GM19193 (cell line): ENCODE results near the gene OPTN.

Source experiments
- POLR2A ChIP-seq: IDR thresholded peaks from 4 replicates; pipeline ENCODE4 v1.6.1; 2011; ENCODE audit not compliant: insufficient read depth, insufficient read length; ENCODE audit errors: extremely low read depth

OPTN gene

DNA sequence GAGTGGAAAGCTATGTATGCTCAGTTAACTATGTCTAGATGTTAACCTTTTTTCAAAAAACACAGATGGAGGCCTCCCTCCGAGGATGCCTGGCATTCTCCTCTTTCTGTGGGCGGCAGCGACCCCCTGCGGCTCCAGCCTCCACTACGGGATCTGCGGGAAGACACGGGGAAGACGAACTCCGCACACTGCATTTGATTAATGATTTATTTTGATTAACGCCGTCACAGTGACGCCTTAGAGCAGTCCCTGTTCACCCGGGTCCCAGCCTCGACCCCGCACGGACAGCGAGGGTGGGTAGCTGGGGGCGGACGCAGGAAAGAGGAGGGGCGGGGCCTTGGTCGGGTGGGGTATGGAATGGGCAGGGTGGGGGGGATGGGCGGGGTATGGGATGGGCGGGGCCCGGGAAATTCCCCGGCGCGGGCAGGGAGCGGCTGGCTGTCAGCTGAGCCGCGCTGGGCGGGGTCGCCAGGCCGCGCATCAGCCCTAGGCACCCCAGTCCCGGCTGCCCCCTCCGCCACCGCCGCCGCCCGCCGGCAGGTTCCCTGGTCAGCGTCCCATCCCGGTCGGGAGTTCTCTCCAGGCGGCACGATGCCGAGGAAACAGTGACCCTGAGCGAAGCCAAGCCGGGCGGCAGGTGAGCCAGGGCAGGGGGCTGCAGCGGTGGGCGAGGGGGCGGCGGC lies at the start of gene OPTN:
Gene OPTN, plus strand, starts transcription at position 498 of the 683 bp plus-strand sequence. CDS start 8,960 bp downstream, outside the sequence.
- peak; percentile 72 for TF ChIP-seq POLR2A

DNA sequence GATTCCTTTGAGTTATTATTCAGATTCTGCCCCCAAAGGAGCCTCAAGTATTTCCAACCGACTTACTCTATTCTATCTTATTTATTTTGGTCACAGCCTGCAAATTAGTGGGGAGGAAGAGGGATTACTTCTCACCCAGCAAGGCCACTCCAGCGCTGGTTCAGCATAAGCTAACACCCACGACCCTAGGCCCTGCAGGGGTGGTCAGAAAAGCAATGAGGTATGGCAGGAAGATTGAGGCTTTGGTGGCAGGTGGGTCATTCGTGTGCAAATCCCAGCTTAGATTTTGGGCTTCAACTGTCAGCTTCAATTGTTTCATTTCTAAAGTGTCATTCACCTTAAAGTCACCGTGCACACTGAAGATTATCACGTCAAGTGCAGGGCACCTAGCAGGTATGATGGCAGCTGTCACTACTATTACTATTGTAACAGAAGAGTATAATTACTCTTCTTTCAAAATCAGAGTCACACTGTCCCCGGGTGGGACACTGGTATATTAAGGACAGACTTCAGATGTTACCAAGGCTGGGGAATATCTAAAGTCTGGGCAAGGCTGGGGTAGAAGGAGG lies 48.8 kb upstream of the OPTN start:
- no peak for TF ChIP-seq POLR2A

DNA sequence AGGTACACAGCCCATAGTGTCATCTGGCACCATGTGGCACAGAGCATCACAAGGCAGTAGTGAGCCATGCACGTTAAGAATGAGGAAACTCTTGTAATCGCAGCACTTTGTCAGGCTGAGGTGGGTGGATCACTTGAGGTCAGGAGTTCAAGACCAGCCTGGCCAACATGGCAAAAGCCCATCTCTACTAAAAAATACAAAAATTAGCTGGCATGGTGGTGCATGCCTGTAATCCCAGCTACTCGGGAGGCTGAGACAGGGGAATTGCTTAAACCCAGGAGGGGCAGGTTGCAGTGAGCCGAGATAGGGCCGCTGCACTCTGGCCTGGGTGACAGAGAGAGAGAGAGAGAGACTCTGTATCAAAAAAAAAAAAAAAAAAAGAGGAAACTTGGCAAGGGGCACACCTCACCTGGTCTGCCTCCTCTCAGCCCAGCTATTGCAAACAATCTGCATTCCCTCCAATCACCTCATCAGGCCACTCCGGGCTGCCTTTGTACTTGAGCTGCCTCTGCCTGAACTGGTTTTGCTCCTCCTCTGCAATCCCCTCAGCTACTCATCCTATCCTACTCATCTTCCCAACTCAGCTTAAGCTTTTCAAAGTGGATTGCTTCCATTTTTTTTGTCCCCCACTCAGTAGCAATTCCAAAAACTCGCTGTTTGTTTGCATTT lies 46.0 kb upstream of the OPTN start:
- TF ChIP-seq POLR2A = no peak

DNA sequence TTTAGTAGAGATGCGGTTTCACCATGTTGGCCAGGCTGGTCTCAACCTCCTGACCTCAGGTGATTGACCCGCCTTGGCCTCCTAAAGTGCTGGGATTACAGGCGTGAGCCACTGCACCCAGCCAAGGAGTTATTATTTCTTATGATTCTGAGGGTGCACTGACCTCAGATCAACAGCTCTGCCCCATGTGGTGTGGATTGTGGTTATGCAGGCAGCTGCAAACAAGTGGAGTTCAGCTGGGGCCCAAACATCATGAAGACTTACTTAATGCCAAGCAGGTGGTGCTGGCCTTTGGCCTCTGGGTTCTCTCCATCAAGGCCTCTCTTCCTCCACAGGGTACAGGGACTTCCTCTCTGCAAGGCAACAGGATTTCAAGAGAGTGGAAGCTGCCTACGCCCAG lies 45.1 kb upstream of the OPTN start:
- TF ChIP-seq POLR2A = no peak

DNA sequence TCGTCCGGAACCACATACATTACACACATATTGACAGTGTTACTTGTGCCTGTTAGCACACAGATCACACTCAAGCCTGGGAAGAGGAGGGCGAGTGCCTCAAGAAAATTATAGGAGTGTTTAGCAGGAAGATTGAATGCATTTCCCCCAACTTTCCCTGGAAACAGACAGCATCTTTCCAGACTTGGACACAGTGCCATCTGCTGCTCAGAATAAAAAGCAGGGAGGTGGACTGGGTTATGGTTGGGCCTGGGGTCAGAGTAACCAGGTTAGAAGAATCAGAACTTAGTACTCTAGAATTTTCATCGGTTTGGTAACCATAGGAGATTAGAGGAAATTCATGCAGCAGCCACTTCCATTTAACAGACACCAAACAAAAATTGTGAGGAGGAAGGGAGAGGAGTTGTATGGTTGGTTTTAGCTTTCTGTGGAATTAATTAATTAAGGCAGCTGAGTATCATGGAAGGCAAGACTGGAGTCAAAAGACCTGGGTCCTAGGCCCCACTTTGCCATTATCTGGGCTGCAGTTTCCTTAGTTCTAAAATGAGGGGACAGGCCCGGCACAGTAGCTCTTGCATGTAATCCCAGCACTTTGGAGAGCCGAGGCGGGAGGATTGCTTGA lies 43.4 kb upstream of the OPTN start:
- TF ChIP-seq POLR2A = no peak

DNA sequence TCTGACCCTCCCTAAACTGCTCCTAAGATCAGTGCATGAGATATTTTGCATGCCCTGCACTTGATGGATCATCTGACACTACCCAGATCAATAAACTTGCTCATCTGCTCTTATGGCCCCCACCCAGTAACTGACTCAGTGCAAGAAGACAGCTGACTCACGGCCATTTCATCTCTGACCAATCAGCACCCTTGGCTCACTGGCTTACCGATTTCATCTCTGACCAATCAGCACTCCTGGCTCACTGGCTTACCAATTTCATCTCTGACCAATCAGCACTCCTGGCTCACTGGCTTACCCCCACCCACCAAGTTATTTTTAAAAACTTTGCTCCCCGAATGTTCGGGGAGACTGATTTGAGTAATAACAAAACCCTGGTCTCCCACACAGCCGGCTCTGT lies 37.2 kb upstream of the OPTN start:
- TF ChIP-seq POLR2A = no peak

DNA sequence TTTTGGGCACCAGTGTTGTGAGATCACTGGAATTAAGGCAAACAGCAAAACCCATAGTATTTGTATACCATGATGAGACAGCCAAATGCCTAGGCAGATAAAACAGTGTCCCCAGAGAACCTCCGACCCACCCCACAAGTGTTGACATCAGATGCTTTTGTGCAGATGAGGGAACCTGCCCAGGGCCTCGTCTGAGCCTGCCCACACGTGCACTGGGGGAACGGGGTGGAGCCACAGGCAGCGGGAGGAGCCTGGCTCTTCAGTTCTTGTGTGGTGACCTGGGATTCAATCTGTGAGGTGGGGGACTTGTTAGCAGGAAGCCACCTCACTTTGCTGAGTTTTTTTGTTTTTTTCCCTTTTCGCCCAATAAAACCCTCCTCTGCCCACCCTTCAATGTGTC lies 33.4 kb upstream of the OPTN start:
- no peak for TF ChIP-seq POLR2A

DNA sequence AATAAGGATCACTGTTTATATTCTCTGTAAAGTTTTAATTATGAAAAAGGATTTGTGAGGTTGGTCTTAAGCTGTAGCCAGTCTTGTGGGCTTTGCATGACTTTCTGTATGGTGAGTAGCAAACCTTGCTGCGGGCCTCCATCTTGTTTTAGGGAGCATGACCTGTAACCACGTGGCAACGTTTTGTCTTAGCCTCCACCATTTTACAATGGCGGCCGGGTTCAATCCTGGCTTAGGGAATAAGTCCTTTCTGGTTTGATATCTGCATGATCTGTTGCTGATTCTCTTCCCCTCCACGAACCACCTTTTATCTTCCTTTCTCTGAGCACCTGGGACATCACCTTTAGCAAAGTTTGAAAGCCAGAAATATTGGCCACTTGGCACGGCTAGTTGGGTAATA lies 32.5 kb upstream of the OPTN start:
- TF ChIP-seq POLR2A = no peak

DNA sequence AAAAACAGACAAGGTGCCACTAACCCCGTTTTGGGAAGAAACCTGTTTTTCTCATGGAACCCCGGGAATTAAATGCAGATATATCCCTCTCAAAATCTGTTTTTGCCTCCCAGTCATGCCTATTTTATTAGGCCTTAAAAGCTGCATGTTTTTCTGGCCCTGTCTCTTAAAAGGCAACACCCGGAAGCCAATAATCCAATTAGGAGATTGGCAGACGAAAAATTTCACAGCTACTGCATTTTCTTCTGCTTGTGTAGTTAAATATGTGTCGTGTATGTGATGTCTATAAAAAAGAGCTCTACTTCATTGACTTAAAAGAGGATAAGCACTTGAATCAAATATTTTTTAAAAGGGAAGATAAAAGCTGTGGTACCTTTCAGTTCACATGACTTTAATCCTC lies 31.9 kb upstream of the OPTN start:
- TF ChIP-seq POLR2A = no peak

DNA sequence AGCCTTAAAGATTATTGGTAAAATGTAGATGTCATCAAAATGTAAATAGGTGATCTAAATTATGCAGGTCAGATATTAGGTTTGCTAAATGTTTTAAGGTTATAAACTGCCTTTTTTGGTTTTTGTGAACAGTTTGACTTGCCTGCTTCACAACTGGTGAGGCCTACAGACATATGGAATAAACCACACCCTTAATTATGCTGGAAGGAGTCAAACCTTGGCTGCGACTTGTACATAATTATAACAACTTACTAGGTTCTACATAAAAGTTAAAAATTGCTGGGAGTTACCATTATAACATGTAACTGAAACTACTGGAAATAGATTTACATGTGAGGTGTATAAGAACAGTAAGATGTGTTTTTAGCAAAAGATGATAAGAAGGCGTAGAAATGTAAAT lies 31.5 kb upstream of the OPTN start:
- TF ChIP-seq POLR2A = no peak

DNA sequence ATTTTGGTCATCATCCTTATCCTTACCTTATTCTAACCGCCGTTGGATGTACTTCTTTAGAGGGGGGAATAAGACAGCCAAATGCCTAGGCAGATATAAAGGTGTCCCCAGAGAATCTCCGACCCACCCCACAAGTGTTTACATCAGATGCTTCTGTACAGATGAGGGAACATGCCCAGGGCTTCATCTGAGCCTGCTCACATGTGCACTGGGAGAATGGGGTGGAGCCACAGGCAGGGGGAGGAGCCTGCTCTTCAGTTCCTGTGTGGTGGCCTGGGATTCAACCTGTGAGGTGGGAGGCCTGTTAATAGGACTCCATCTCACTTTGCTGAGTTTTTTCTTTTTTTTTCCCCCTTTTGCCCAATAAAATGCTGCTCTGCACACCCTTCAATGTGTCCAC lies 27.6 kb upstream of the OPTN start:
- no peak for TF ChIP-seq POLR2A

DNA sequence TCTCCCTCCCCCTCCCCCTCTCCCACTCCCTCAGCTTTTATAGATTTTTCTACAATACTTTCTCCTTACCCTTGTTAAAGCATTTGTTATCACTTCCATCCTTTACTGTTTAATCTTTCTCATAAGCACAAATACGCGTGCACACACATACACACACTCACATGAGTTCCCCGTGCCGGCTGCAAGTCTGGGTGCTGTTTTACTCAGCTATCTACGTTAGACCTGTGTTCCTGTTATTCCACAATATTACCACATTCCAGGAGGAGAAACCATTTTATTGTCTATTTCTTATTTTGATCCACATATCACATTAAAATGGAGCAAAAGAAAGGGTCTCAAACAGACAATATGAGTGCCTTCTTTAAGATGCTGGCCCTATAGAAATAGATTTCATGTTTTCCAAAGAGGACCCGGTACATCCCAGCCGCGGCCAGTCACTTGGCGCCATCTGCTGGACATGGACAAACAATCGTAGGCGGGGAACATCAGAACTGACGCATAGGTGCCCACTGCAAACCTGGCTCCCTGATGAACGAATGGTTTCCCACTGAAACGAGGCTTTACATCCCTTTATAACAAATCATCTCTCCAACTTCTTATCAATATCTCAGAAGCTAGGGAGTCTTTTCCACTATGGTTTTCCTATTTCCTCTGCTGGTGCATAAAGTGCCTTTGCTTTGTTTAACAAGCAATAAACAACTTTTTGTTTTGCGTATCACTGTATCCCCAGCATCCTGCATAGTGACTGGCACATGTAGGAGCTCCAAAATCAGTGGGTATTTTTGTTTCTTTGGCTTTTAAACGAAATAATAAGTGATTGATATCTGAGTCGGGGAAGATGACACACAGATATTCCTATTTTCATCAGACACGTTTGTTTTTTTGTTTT lies 25.2 kb upstream of the OPTN start:
- TF ChIP-seq POLR2A = no peak

DNA sequence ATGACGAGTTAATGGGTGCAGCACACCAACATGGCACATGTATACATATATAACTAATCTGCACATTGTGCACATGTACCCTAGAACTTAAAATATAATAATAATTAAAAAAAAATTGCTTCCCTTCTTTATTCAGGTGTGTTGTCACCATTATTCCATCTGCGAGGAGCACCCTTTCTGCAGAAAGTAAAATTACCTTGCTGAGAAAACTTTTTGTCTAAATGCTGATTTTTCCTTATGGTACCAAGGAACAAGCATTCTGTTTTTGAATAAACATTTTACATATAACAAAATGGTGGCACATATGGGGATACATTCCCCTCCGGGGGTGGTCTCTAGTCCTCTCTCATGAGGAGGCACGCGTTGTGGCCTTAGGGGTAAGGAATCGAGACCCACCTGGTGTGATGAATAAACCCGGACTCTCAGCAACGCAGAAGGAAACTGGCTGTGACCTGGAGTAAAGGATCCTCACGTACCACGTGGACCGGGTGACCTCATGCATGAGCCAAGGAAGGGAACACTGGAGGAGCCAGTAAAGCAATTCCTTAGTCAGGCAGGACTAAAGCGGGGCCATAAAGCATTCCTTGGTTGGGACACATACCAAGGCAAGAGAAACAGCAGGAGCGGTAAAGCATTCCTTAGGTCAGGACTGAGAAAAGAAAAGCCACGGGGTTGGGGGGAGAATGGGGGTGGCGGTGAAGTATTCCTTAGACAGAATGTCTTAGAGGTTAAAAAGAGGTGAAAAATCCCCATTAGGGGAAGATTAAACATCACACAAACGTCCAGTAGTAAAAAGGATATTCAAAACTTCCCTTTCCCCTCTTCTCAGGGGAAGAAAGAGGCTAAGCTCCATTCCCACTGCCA lies 20.8 kb upstream of the OPTN start:
- TF ChIP-seq POLR2A = no peak

DNA sequence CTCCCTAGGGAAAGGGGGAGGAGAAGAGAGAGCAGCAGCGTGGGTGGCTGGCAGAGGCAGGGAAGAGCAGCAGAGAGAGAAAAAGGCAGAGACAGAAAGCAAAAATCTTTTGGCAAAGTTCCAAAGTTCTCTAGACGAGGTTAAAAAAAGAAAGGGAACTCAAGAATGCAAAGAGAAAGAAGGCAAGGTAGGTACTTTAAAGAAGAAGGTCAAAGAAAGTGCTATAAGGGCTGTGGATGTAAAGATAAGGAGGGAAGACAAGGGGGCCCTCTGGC lies 20.2 kb upstream of the OPTN start:
- no peak for TF ChIP-seq POLR2A

DNA sequence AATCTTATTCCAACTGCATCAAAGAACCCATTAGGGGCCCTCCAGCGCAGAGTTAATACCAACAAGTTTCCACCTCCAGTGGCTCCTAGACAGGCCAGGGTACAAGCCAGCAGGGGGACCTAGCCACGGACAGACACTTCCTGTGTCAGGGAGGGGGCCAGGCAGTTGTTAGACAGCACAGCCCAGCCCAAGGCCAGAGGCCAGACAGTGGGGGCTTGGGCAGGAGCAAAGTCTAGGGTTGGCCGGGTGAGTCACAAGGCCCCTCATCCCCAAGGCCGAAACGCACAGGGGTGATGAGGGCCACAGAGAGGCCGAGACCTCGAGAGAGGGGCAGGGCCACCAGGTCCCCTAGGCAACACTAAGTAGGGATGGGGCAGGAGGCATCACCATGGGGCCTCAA lies 19.3 kb upstream of the OPTN start:
- TF ChIP-seq POLR2A = no peak

DNA sequence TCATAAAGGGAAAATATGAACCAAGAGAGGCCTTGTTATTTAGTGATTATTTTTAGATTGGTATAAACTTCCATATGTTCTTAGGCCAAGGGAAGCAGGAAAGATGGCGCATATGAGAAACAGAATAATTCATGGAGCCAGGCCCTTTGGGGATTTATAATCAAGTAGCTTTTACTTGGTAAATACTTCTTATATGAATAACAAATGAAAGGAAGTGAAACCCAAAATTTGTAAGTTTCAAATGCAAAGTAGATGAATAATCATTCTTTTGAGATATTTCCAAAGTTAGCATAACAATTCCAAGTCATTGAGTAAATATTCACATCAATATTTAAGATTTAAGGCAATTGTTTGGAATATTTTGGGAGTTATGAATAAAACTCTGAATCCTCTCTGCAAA lies 13.9 kb upstream of the OPTN start:
- TF ChIP-seq POLR2A = no peak
